Common myeloid progenitor, CD34-positive (primary cell): ENCODE measurements around the gene PKNOX2.

ENCODE experiments used
- CTCF ChIA-PET: fragments of 350-600 bp; sonication (Branson Sonifier 250); formaldehyde crosslinking; loops from one replicate; lab custom pipeline; 2021; ENCODE audit warnings: antibody characterized with exemption; lab: Charles Lee
- POLR2A ChIA-PET: fragments of 350-600 bp; sonication (Branson Sonifier 250); formaldehyde crosslinking; loops from one replicate; lab custom pipeline; 2021; ENCODE audit warnings: antibody characterized with exemption; lab: Charles Lee
- DNase-seq, 3 donors: peaks; one replicate each; pipeline versions ENCODE4 v3.0.0 to v3.0.0-alpha.2; 2013
- H3K27ac ChIP-seq, 2 experiments: 1 replicate in 1 of 2; 2 replicates in 1 of 2; pipeline ENCODE4 v1.7.0; 2013; ENCODE audit warnings: inconsistent platforms in 2 of 2, low read length in 2 of 2, mild to moderate bottlenecking in 2 of 2, low read depth in 1 of 2, moderate library complexity in 1 of 2; ENCODE audit not compliant: severe bottlenecking in 2 of 2, insufficient read depth in 1 of 2, poor library complexity in 1 of 2
- H3K27me3 ChIP-seq, 5 experiments: replicated peaks in 2 of 5; 1 replicate in 3 of 5; 2 replicates in 2 of 5; pipeline versions ENCODE4 v1.6.1 to v1.7.0; 2013; ENCODE audit warnings: low read length in 4 of 5, mild to moderate bottlenecking in 2 of 5, moderate library complexity in 2 of 5, inconsistent platforms in 1 of 5; ENCODE audit not compliant: insufficient read depth in 5 of 5, control insufficient read depth in 4 of 5
- H3K36me3 ChIP-seq, 4 experiments: 1 replicate in 2 of 4; 2 replicates in 2 of 4; pipeline versions ENCODE4 v1.6.1 to v1.7.0; 2013; ENCODE audit warnings: low read length in 3 of 4, control low read depth in 1 of 4, mild to moderate bottlenecking in 1 of 4; ENCODE audit not compliant: control insufficient read depth in 4 of 4, insufficient read depth in 4 of 4
- H3K4me1 ChIP-seq, 4 experiments: 1 replicate in 3 of 4; 2 replicates in 1 of 4; pipeline versions ENCODE4 v1.6.1 to v1.7.1; 2013; ENCODE audit warnings: low read length in 3 of 4, mild to moderate bottlenecking in 3 of 4, control low read depth in 1 of 4, inconsistent platforms in 1 of 4, moderate library complexity in 1 of 4; ENCODE audit not compliant: control insufficient read depth in 4 of 4, insufficient read depth in 4 of 4; ENCODE audit errors: control extremely low read depth in 1 of 4
- H3K4me3 ChIP-seq, 7 experiments: 1 replicate in 4 of 7; 2 replicates in 3 of 7; pipeline versions ENCODE4 v1.5.1 to v1.7.0; 2013; ENCODE audit warnings: mild to moderate bottlenecking in 7 of 7, low read length in 6 of 7, moderate library complexity in 6 of 7, inconsistent platforms in 2 of 7, low read depth in 2 of 7, control low read depth in 1 of 7; ENCODE audit not compliant: insufficient read depth in 4 of 7, control insufficient read depth in 1 of 7; ENCODE audit errors: extremely low read depth in 1 of 7
- H3K9me3 ChIP-seq, 5 experiments: 1 replicate in 4 of 5; 2 replicates in 1 of 5; pipeline versions ENCODE4 v1.6.1 to v1.7.1; 2013; ENCODE audit warnings: low read length in 4 of 5, mild to moderate bottlenecking in 2 of 5, inconsistent platforms in 1 of 5, low read depth in 1 of 5, moderate library complexity in 1 of 5; ENCODE audit not compliant: control insufficient read depth in 4 of 5, insufficient read depth in 2 of 5; ENCODE audit errors: control extremely low read depth in 1 of 5
- WGBS: methylation state at CpG from one replicate; pipeline ENCODE4 v1.1.5; 2013; ENCODE audit not compliant: insufficient coverage; 5-methylcytosine and 5-hydroxymethylcytosine counted together

The PKNOX2 gene

DNA sequence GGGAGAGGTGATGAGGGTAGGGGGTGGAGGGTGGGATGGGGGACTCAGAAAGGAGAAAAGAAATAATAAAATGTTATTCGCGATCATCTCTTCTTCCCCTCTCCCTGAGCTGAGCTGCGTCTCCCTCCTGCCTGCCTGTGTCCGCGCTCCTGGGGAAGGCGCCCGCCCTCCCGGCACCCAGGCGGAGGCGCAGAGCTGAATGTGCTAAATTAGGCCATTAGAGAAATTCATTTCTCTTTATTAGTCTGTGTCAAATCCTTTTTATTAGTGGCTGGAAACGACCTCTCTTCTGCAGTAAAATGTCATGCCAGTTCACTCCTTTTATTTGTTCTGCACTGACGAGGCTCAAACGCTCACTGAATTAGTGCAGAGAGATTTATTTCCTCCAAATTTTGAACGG, 215.4 kb downstream of the PKNOX2 start:
- H3K4me1 ChIP-seq: no peaks in the 10 kb centered on the region
- DNase-seq: no peak
- WGBS: 71% methylated on average over 8 of the region's 14 CpGs
- H3K27me3 ChIP-seq: peaks cover 0 to 75% (median 21%) of the 10 kb centered on the region in 5 experiments
- H3K36me3 ChIP-seq: no peaks in the 10 kb centered on the region
- H3K4me3 ChIP-seq: no peak overlapping the region
- no peak overlapping the region for H3K27ac ChIP-seq
- POLR2A ChIA-PET: no interaction called here
- no peaks in the 10 kb centered on the region for H3K9me3 ChIP-seq
- CTCF ChIA-PET: no interaction called here

DNA sequence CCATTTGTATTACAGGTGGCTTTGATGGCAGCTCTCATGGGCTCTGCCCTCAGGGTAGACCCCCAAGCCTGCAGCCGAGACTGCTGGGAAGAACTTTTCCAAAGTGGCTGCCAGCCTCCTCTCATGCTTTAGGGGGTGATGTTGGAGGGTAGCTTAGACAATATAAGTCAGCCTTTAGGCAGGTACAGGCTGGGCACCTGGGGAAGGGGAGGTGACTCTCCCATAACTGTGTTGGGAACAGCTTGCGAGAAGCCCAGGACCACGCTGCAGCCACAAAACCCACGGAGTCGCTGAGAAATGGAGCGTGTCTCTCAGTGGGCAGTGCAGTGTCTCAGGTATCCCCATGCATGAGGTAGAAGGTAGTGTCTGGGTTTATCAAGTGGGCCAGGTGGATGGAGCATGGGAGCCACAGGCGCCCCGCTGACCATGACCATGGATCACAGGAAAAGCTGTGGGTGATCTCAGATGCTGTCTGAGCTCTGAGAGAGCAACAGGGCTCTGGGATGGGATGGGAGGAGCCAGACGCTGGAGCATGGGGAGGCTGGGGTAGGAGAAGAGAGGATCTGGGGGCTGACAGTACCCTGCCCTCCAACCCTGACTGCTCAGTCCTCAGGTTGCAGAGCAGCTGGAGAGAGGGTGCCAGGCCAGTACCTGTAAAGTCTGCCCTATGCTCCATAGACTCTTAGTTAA, 216.3 kb downstream of the PKNOX2 start:
- no peak overlapping the region for H3K4me3 ChIP-seq
- no peaks in the 10 kb centered on the region for H3K4me1 ChIP-seq
- ChIA-PET POLR2A (no interaction called here), CTCF (interaction anchor here (0.7 kb wide), 1 partner anchor 9 kb away, joined by 3 read pairs; no protein-coding TSS in a partner anchor)
- no peak overlapping the region for H3K27ac ChIP-seq
- WGBS: 94% methylated on average over 8 of the region's 9 CpGs
- DNase-seq: no peak
- no peaks in the 10 kb centered on the region for H3K36me3 ChIP-seq
- H3K27me3 ChIP-seq: peaks cover 0 to 70% (median 23%) of the 10 kb centered on the region in 5 experiments
- no peaks in the 10 kb centered on the region for H3K9me3 ChIP-seq

DNA sequence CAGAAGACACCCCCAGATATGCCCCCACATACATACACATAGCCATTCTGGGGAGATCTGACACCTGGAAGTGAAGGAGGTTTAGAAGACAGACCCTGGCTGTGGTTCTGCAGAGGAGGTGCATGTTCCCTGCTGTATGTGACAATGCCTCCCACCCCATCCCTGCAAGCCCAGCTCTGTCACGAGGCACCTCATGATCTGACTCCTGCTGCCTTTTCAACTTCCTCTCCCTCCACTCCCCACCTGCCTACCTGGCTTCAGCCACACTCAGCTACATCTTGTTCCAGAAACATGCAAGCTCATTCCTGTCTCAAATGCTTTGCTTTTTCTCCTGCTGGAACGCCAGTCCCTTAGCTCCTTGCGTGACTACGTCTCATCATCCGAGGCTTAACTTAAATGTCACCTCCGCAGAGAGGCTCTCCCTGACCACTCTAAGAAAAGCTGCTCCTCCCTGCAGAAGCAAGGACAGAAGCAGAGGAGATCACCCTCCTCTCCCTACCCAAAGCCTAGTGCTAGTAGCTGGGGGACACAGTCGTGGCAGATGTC, 217.0 kb downstream of the PKNOX2 start:
- Histone ChIP-seq H3K4me1 (no peaks in the 10 kb centered on the region), H3K9me3 (no peaks in the 10 kb centered on the region), H3K27ac (no peak overlapping the region), H3K36me3 (no peaks in the 10 kb centered on the region), H3K4me3 (no peak overlapping the region), H3K27me3 (peaks cover 0 to 64% (median 23%) of the 10 kb centered on the region in 5 experiments)
- ChIA-PET POLR2A (no interaction called here), CTCF (no interaction called here)
- 85% methylated on average over 6 of the region's 7 CpGs for WGBS
- no peak for DNase-seq

DNA sequence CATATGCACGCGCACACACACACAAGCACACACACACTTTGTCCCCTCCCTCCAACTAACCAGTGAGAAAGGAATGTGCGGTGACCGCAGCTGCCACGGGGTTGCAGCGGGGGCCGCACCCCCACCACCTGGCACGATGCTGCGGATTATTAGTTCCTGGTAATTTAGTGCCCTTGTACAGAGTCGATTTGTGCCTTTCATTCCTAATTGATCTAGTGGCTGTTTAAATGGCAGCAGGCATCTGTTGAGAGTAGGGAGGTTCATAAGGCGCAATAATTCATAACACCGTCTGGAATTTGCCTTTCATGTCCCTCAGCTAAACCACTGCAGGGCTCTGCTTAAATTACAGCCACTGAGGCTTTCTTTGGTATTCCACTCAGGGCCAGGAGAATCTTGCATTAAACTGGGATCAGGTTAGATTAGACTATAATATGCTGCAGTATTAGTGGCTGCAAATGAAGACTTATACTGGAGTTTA, 217.8 kb downstream of the PKNOX2 start:
- H3K36me3 ChIP-seq: no peaks in the 10 kb centered on the region
- no peak for DNase-seq
- H3K4me3 ChIP-seq: no peak overlapping the region
- 81% methylated on average over 10 of the region's 12 CpGs for WGBS
- CTCF ChIA-PET: no interaction called here
- peaks cover 0 to 59% (median 23%) of the 10 kb centered on the region in 5 experiments for H3K27me3 ChIP-seq
- H3K4me1 ChIP-seq: no peaks in the 10 kb centered on the region
- no peak overlapping the region for H3K27ac ChIP-seq
- no peaks in the 10 kb centered on the region for H3K9me3 ChIP-seq
- POLR2A ChIA-PET: no interaction called here

DNA sequence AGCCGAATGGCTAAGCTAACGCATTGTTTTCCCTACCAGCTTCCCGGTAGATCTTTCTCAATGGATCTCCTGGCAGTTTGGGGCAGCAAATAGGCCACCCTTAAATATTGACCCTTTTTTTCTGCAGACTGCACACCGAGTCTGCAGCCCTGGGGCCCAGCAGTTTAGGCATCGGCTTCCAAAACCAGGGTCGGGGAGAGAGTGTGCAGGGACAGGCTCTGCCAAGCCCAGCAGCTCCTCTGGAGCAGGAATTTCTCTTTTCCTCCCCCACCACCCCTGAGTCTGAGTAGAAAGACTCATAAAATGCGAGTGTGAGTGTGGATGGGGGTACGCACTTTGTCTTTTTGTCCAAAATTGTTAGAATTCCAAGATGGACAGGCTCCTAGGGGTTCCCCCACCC, 218.3 kb downstream of the PKNOX2 start:
- Histone ChIP-seq H3K36me3 (no peaks in the 10 kb centered on the region), H3K4me3 (no peak overlapping the region), H3K9me3 (no peaks in the 10 kb centered on the region), H3K27me3 (peaks cover 0 to 56% (median 23%) of the 10 kb centered on the region in 5 experiments), H3K27ac (no peak overlapping the region), H3K4me1 (no peaks in the 10 kb centered on the region)
- no peak for DNase-seq
- WGBS: 89% methylated on average over 5 of the region's 8 CpGs
- CTCF ChIA-PET: no interaction called here
- POLR2A ChIA-PET: no interaction called here

DNA sequence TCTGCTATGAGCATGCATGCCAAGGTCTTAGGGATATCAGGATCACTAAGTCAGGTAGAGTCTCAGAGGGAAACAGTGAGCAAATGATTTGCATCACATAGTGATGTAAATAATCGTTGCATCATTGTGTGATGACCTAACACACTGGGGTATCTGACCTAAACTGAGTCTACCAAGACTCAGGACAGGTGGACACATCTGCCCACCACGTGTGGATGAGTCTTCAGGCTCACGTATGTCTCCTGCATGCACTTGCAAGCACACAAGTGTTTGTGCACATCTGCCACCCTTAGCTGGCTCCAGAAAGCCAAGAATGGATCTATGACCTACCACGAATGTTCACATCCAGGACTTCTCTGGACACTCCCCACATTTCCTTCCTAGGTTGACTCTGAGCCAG, 220.3 kb downstream of the PKNOX2 start:
- ChIA-PET CTCF (interaction anchor here (1.5 kb wide), 1 partner anchor 13 kb away, joined by 3 read pairs; no protein-coding TSS in a partner anchor), POLR2A (no interaction called here)
- Histone ChIP-seq H3K27ac (no peak overlapping the region), H3K9me3 (no peaks in the 10 kb centered on the region), H3K4me3 (no peak overlapping the region), H3K4me1 (no peaks in the 10 kb centered on the region), H3K27me3 (peaks cover 0 to 42% (median 18%) of the 10 kb centered on the region in 5 experiments), H3K36me3 (no peaks in the 10 kb centered on the region)
- DNase-seq: no peak
- WGBS: 92% methylated on average over 3 of the region's 4 CpGs

DNA sequence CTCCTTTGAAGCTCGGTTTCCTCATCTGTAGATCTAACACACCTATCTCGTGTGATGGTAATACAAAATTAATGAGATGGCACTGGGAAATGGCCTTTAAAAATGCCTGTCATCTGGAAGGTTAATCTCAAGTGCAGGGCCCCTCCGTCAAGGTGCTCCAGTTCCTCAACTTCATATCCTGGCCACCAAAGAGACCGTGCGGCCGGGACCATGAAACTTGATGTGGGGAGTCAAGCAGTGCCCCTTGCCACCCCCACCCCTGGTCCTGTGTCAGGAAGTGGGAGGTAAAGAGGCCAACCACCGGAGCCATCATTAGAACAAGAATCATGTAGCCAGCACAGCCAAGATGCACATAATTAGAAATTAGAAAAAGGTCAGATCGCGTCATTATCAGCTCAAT, 223.3 kb downstream of the PKNOX2 start:
- peaks cover under 1 to 31% (median 15%) of the 10 kb centered on the region in 5 experiments for H3K27me3 ChIP-seq
- H3K27ac ChIP-seq: no peak overlapping the region
- ChIA-PET POLR2A (no interaction called here), CTCF (interaction anchor here (1.1 kb wide), 1 partner anchor 24 kb away, joined by 3 read pairs; no protein-coding TSS in a partner anchor)
- H3K36me3 ChIP-seq: no peaks in the 10 kb centered on the region
- H3K9me3 ChIP-seq: no peaks in the 10 kb centered on the region
- no peak for DNase-seq
- 96% methylated on average over 7 of the region's 9 CpGs for WGBS
- H3K4me3 ChIP-seq: no peak overlapping the region
- no peaks in the 10 kb centered on the region for H3K4me1 ChIP-seq
